ENCODE measurements around the gene NES. TPM values are rescaled to one million over a fixed set of nuclear protein-coding genes. Genes with fewer than 3 reads are reported as not detected.
A peak's percentile ranks its signal among the peaks of the same experiment; 100 is the strongest.
"Not testable (repeated sequence)": the region's sequence is repeated elsewhere in the genome, so short reads cannot be mapped to it uniquely, and the experiment has no call there.

Gene NES
- total RNA-seq, 1 experiment from 2014 or later: 6.8 TPM

- no peak for TF ChIP-seq EZH2 (IDR thresholded peaks at IDR 0.05; ENCODE audit: low read depth)
- TF ChIP-seq CTCF (conservative IDR thresholded peaks at IDR 0.05): no peak
- intact Hi-C loops (cut with micrococcal nuclease; ENCODE audit: unreplicated experiment): no loop called here
- ChIA-PET CTCF (interaction anchor here (0.9 kb wide), 1 partner anchor 12 kb away, joined by 3 read pairs; no protein-coding TSS in a partner anchor), POLR2A (ENCODE audit: unreplicated experiment) (interaction anchor here (0.6 kb wide), 1 partner anchor 75 kb away, joined by 31 read pairs; no protein-coding TSS in a partner anchor)
- H3K79me2 ChIP-seq (ENCODE audit: low read depth): no peaks in the 10 kb centered on the region
- H2AFZ ChIP-seq: no peak overlapping the region
- no peaks in the 10 kb centered on the region for H3K9me3 ChIP-seq (ENCODE audit: insufficient read depth, low read depth)
- H3K4me2 ChIP-seq: no peak overlapping the region
- DNase-seq: no peak
- no peak overlapping the region for H3K27ac ChIP-seq
- peaks cover 42% of the 10 kb centered on the region for H3F3A ChIP-seq (ENCODE audit: insufficient read depth, low read depth)
- BruUV-seq (replicated peaks): TSS peak; percentile 2
- H3K9me2 ChIP-seq (ENCODE audit: insufficient read depth): no peaks in the 10 kb centered on the region
- no peaks in the 10 kb centered on the region for H3K36me3 ChIP-seq (ENCODE audit: low read depth)
- H3K27me3 ChIP-seq (ENCODE audit: insufficient read depth, low read depth): peaks cover 5% of the 10 kb centered on the region; the same call in 1 of the 2 replicates
- H3K4me3 ChIP-seq: no peak overlapping the region
- H4K20me1 ChIP-seq (ENCODE audit: insufficient read depth): peaks cover 55% of the 10 kb centered on the region
- peaks cover 28% of the 10 kb centered on the region for H3K4me1 ChIP-seq (replicated peaks; ENCODE audit: insufficient read depth)
Measured at GRCh38 chr1:156638189-156638985, 38.8 kb downstream of the NES start.

- H3K27ac ChIP-seq: no peak overlapping the region
- TF ChIP-seq CTCF (conservative IDR thresholded peaks at IDR 0.05): no peak
- TF ChIP-seq EZH2 (IDR thresholded peaks at IDR 0.05; ENCODE audit: low read depth): no peak
- no peak overlapping the region for H3K4me3 ChIP-seq
- no peaks in the 10 kb centered on the region for H3K9me3 ChIP-seq (ENCODE audit: insufficient read depth, low read depth)
- H3F3A ChIP-seq (ENCODE audit: insufficient read depth, low read depth): peaks cover 17% of the 10 kb centered on the region
- H3K27me3 ChIP-seq (ENCODE audit: insufficient read depth, low read depth): peaks cover 5% of the 10 kb centered on the region; the same call in 1 of the 2 replicates
- H2AFZ ChIP-seq: no peak overlapping the region
- H4K20me1 ChIP-seq (ENCODE audit: insufficient read depth): no peaks in the 10 kb centered on the region
- ChIA-PET CTCF (interaction anchor here (0.6 to 0.7 kb wide), 3 partner anchors 12 to 228 kb away, joined by 3 to 5 read pairs (median 3); no protein-coding TSS in a partner anchor), POLR2A (ENCODE audit: unreplicated experiment) (interaction anchor here (0.6 kb wide), 1 partner anchor 162 kb away, joined by 4 read pairs; no protein-coding TSS in a partner anchor)
- no peaks in the 10 kb centered on the region for H3K36me3 ChIP-seq (ENCODE audit: low read depth)
- peaks cover 12% of the 10 kb centered on the region for H3K4me1 ChIP-seq (replicated peaks; ENCODE audit: insufficient read depth)
- BruUV-seq (replicated peaks): no TSS peak
- DNase-seq: no peak
- no peaks in the 10 kb centered on the region for H3K9me2 ChIP-seq (ENCODE audit: insufficient read depth)
- no peak overlapping the region for H3K4me2 ChIP-seq
- intact Hi-C loops (cut with micrococcal nuclease; ENCODE audit: unreplicated experiment): no loop called here
- no peaks in the 10 kb centered on the region for H3K79me2 ChIP-seq (ENCODE audit: low read depth)
Measured at GRCh38 chr1:156632355-156632754, 44.9 kb downstream of the NES start.

- H3K9me2 ChIP-seq (ENCODE audit: insufficient read depth); DNase-seq; intact Hi-C loops (cut with micrococcal nuclease; ENCODE audit: unreplicated experiment); H3K27me3 ChIP-seq (ENCODE audit: insufficient read depth, low read depth); H4K20me1 ChIP-seq (ENCODE audit: insufficient read depth); H2AFZ ChIP-seq; H3K36me3 ChIP-seq (ENCODE audit: low read depth); BruUV-seq (replicated peaks); H3K79me2 ChIP-seq (ENCODE audit: low read depth); H3K4me3 ChIP-seq; H3K4me2 ChIP-seq; H3K9me3 ChIP-seq (ENCODE audit: insufficient read depth, low read depth); H3K27ac ChIP-seq; POLR2A ChIA-PET (ENCODE audit: unreplicated experiment): not testable (repeated sequence)
- CTCF ChIA-PET: interaction anchor here (0.7 kb wide), 1 partner anchor 11 kb away, joined by 3 read pairs; no protein-coding TSS in a partner anchor
- Histone ChIP-seq H3K4me1 (replicated peaks; ENCODE audit: insufficient read depth) (peaks cover 12% of the 10 kb centered on the region), H3F3A (ENCODE audit: insufficient read depth, low read depth) (peaks cover 17% of the 10 kb centered on the region)
Measured at GRCh38 chr1:156631152-156631551, 46.1 kb downstream of the NES start.

All from PC-9 (cell line).